Osteoblast (primary cell): ENCODE results near the gene JMJD1C. TPM values are rescaled to one million over a fixed set of nuclear protein-coding genes. Genes with fewer than 3 reads are reported as not detected.

Source experiments
- DNase-seq: peaks from one replicate; pipeline ENCODE4 v3.0.0; 2011; ENCODE audit warnings: low spot score, mixed read lengths; ENCODE audit not compliant: insufficient read length; ENCODE audit errors: missing footprints
- H2AFZ ChIP-seq: 2 replicates; pipeline ENCODE4 v1.6.0; 2011; ENCODE audit warnings: mild to moderate bottlenecking, low read length
- H3K27ac ChIP-seq: 2 replicates; pipeline ENCODE4 v1.5.1; 2011; ENCODE audit warnings: mild to moderate bottlenecking, low read depth, low read length, moderate library complexity
- H3K27me3 ChIP-seq: 2 replicates; pipeline ENCODE4 v1.6.0; 2012; ENCODE audit warnings: mild to moderate bottlenecking, control low read depth, inconsistent platforms, low read length, moderate library complexity; ENCODE audit not compliant: insufficient read depth
- H3K36me3 ChIP-seq: 2 replicates; pipeline ENCODE4 v1.5.1; 2011; ENCODE audit warnings: mild to moderate bottlenecking, low read length, control low read depth, moderate library complexity; ENCODE audit not compliant: insufficient read depth
- H3K4me1 ChIP-seq: 2 replicates; pipeline ENCODE4 v1.5.1; 2011; ENCODE audit warnings: mild to moderate bottlenecking, low read length, control low read depth, moderate library complexity; ENCODE audit not compliant: insufficient read depth
- H3K4me2 ChIP-seq: 2 replicates; pipeline ENCODE4 v1.6.0; 2011; ENCODE audit warnings: mild to moderate bottlenecking, low read length; ENCODE audit not compliant: insufficient read depth
- H3K4me3 ChIP-seq: fragments of 200-600 bp; sonication (generic); 3 replicates; pipeline ENCODE4 v1.5.1; 2012; ENCODE audit warnings: mild to moderate bottlenecking, low read length, inconsistent platforms; ENCODE audit not compliant: insufficient read depth
- H3K79me2 ChIP-seq: 2 replicates; pipeline ENCODE4 v1.6.0; 2012; ENCODE audit warnings: mild to moderate bottlenecking, low read length, control low read depth, inconsistent platforms; ENCODE audit not compliant: insufficient read depth
- H3K9me3 ChIP-seq: 2 replicates; pipeline ENCODE4 v1.5.1; 2011; ENCODE audit warnings: low read depth, low read length, control low read depth
- H4K20me1 ChIP-seq: 2 replicates; pipeline ENCODE4 v1.6.0; 2012; ENCODE audit warnings: mild to moderate bottlenecking, low read length, control low read depth; ENCODE audit not compliant: insufficient read depth
- total RNA-seq: library from RNA; depleted of rRNA; stranded (reverse); fragments of >200 nt; gene quantifications from 2 replicates; pipeline ENCODE4 v1.2.3, GENCODE V29; 2012
- TF ChIP-seq, protein P1 (sequence below): IDR thresholded peaks from 2 replicates; pipeline ENCODE4 v1.5.1; 2011; ENCODE audit warnings: mild to moderate bottlenecking, low read depth, low read length, moderate library complexity; ENCODE audit errors: extremely low read depth

The JMJD1C gene
- total RNA-seq, 1 donor: 92.6 TPM

DNA sequence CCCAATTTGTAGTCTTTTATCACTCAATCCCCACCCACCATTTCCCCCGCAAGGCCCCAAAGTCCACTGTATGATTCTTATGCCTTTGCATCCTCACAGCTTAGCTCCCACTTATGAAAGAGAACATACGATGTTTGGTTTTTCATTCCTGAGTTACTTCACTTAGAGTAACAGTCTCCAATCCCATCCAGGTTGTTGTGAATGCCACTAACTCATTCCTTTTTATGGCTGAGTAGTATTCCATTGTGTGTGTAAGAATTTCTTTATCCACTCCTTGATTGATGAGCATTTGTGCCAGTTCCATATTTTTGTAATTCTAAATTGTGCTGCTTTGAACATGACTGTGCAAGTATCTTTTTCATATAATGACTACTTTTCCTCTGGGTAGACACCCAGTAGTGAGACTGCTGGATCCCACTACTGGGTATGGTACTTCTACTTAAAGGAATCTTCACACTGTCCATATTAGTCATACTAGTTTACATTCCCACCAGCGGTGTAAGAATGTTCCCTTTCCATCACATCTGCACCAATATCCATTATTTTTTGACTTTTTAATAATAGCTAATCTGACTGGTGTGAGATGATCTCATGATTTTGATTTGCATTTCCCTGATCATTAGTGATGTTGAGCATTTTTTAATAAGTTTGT lies 152.6 kb downstream of the JMJD1C start:
- Histone ChIP-seq H3K4me2 (no peak overlapping the region), H3K4me3 (no peak overlapping the region), H2AFZ (no peak overlapping the region), H3K9me3 (no peaks in the 10 kb centered on the region), H3K4me1 (no peaks in the 10 kb centered on the region), H3K79me2 (peaks cover 48% of the 10 kb centered on the region), H3K27me3 (no peaks in the 10 kb centered on the region), H4K20me1 (peaks cover 3% of the 10 kb centered on the region), H3K36me3 (no peaks in the 10 kb centered on the region), H3K27ac (no peak overlapping the region)
- TF ChIP-seq, protein P1, sequence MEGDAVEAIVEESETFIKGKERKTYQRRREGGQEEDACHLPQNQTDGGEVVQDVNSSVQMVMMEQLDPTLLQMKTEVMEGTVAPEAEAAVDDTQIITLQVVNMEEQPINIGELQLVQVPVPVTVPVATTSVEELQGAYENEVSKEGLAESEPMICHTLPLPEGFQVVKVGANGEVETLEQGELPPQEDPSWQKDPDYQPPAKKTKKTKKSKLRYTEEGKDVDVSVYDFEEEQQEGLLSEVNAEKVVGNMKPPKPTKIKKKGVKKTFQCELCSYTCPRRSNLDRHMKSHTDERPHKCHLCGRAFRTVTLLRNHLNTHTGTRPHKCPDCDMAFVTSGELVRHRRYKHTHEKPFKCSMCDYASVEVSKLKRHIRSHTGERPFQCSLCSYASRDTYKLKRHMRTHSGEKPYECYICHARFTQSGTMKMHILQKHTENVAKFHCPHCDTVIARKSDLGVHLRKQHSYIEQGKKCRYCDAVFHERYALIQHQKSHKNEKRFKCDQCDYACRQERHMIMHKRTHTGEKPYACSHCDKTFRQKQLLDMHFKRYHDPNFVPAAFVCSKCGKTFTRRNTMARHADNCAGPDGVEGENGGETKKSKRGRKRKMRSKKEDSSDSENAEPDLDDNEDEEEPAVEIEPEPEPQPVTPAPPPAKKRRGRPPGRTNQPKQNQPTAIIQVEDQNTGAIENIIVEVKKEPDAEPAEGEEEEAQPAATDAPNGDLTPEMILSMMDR: no peak
- DNase-seq: no peak

DNA sequence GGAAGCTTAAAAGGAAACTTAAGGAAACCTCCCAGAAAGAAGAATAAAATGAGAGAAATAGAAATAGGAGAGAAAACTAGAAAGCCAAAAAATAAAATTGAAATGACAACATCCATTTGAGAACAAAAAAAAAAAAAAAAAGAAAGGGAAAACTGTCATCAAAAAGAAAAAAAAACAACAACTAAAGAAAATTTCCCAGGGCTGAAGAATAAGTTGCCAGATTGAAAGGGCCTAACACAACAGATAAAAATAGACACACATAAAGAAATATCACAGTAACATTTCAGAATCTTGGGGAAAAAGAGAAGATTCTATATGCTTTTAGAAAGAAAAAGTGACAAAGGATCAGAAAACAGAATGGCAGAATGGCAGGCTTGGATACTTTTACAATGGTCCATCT lies 157.1 kb downstream of the JMJD1C start:
- H3K4me1 ChIP-seq: no peaks in the 10 kb centered on the region
- H3K4me2 ChIP-seq: no peak overlapping the region
- peaks cover 57% of the 10 kb centered on the region for H3K79me2 ChIP-seq
- no peak for DNase-seq
- H4K20me1 ChIP-seq: peaks cover 7% of the 10 kb centered on the region
- no peak overlapping the region for H3K27ac ChIP-seq
- H2AFZ ChIP-seq: no peak overlapping the region
- H3K36me3 ChIP-seq: no peaks in the 10 kb centered on the region
- H3K4me3 ChIP-seq: no peak overlapping the region
- H3K27me3 ChIP-seq: no peaks in the 10 kb centered on the region
- TF ChIP-seq, protein P1: no peak
- H3K9me3 ChIP-seq: no peaks in the 10 kb centered on the region

GRCh38 chr10:63304146-63304545 lies 161.6 kb downstream of the JMJD1C start:
- H3K27me3 ChIP-seq: no peaks in the 10 kb centered on the region
- TF ChIP-seq, protein P1: no peak
- H3K9me3 ChIP-seq: no peaks in the 10 kb centered on the region
- no peak overlapping the region for H3K27ac ChIP-seq
- H3K4me3 ChIP-seq: no peak overlapping the region
- H3K4me2 ChIP-seq: no peak overlapping the region
- DNase-seq: no peak
- peaks cover 10% of the 10 kb centered on the region for H4K20me1 ChIP-seq
- peaks cover 73% of the 10 kb centered on the region for H3K79me2 ChIP-seq
- H2AFZ ChIP-seq: no peak overlapping the region
- peaks cover 4% of the 10 kb centered on the region for H3K4me1 ChIP-seq
- H3K36me3 ChIP-seq: no peaks in the 10 kb centered on the region

- no peaks in the 10 kb centered on the region for H3K27me3 ChIP-seq
- H3K4me3 ChIP-seq: no peak overlapping the region
- TF ChIP-seq, protein P1: no peak
- no peak overlapping the region for H2AFZ ChIP-seq
- no peaks in the 10 kb centered on the region for H3K9me3 ChIP-seq
- H3K4me2 ChIP-seq: no peak overlapping the region
- no peaks in the 10 kb centered on the region for H3K36me3 ChIP-seq
- H3K4me1 ChIP-seq: peaks cover 4% of the 10 kb centered on the region
- peaks cover 12% of the 10 kb centered on the region for H4K20me1 ChIP-seq
- H3K27ac ChIP-seq: no peak overlapping the region
- peaks cover 71% of the 10 kb centered on the region for H3K79me2 ChIP-seq
- no peak for DNase-seq
Observed at GRCh38 chr10:63300801-63301200, 165.0 kb downstream of the JMJD1C start.
